GM18861 (cell line): ENCODE measurements around the gene C11orf16.
"Not testable (repeated sequence)": the region's sequence is repeated elsewhere in the genome, so short reads cannot be mapped to it uniquely, and the experiment has no call there.

Experiments
- ATAC-seq: cut with Tn5 transposase; IDR thresholded peaks from one replicate; pipeline ENCODE4 v1.9.1; 2021; ENCODE audit not compliant: unreplicated experiment

C11orf16 gene, protein sequence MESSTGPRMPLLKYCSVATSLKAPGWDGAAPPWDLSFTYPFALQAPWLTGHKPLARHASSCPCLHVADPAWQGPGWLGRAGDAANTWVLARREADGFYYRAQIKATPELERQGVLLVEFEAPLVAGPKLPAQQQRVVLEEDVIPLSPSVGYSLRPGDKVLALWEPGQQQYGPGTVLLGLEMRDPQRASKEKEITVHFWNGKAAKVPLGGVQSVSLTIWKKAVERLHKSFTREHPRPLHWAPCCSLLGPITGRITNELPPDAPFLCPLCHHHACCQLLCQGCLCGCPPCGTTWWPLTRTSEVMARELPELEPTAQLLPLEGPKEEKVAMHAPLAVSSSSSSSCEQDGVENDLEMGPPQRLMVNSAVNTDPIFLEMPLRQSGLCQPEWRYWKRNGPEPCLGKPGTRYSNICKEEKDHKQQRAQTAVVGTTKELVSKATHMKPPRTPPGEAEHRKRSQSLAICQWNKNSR

DNA sequence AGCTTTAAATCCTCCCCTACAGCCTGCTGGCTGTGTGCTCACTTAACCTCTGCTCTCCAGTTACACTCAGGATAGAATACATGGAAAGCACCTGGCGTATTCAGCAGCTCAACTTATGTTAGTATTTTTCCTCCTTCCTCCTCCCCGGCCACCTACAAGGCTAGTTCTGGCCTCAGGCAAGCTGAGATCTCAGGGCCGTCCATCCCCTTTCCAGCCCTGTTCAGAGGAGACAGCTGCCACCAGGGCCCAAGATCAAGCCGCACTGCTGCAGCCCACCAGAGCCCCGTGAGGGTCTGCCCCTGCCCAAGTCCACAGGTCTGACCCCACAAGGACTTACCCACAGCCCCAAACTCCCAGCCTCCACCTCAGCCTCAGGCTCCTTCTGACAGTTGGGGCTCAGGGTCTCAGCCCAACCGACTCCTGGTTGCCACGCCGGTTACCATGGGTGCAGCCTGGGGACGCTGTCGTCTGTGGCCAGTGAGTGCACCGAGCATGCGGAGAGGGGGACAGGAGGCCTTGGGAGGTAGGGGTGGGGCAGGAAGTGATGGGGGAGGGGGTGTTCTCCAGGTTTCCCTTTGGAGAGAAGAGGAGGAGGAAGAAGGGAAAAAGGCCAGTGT lies at the start of gene C11orf16:
C11orf16 (minus strand) TSS at position 384 of the 617 bp plus-strand sequence. CDS start 639 bp downstream, outside the sequence.
- no peak for ATAC-seq

DNA sequence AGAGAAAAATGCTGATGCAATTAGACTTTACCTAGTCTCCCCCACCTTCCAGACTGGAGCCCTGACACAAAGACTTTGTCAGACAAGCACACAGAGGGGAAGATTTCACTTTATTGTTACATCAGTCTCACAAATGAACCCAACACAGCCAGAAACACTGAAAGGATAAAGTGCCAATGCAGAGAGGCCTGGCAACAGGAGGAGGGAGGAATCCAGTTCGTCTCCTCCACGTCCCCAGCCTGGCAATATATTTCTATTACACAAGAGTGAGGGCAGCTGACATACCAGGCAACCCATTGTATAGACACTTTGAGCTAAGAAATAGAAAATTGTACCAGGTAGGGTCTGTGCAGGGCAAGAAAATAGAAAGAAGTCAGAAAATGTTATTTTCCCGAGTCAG lies 47.7 kb upstream of the C11orf16 start:
- no peak for ATAC-seq

DNA sequence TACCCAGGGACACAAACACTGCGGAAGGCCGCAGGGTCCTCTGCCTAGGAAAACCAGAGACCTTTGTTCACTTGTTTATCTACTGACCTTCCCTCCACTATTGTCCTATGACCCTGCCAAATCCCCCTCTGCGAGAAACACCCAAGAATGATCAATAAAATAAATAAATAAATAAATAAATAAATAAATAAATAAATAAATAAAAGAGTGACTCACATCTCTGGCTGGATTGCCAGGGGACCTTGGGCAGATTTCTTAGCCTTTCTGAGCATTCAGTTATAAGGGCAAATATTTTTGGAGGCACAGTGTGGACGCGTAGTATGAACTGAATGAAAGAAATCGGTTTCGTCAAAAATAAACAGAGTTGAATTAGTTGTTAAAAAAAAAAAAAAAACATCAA lies 46.6 kb upstream of the C11orf16 start:
- not testable (repeated sequence) for ATAC-seq

GRCh38 chr11:8973121-8973520 lies 40.4 kb upstream of the C11orf16 start:
- no peak for ATAC-seq

DNA sequence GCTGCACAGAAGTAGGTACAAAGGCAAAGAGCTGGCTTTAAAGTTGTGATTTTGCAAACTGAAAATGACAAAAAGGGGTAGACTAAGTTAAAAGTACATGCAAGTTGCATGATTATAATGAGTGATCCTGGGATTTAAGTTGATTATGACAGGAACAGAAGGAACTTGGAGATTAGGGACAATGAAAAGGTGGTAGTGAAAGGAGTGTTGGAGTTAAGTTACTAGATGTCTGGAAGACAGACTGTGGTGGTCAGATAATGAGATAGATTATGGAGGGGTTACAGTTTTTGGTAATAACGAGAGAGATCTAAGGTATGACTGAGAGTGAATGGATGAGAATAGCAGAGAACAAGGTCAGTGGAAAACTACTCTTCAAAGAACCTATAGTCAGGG lies 39.2 kb upstream of the C11orf16 start:
- no peak for ATAC-seq

DNA sequence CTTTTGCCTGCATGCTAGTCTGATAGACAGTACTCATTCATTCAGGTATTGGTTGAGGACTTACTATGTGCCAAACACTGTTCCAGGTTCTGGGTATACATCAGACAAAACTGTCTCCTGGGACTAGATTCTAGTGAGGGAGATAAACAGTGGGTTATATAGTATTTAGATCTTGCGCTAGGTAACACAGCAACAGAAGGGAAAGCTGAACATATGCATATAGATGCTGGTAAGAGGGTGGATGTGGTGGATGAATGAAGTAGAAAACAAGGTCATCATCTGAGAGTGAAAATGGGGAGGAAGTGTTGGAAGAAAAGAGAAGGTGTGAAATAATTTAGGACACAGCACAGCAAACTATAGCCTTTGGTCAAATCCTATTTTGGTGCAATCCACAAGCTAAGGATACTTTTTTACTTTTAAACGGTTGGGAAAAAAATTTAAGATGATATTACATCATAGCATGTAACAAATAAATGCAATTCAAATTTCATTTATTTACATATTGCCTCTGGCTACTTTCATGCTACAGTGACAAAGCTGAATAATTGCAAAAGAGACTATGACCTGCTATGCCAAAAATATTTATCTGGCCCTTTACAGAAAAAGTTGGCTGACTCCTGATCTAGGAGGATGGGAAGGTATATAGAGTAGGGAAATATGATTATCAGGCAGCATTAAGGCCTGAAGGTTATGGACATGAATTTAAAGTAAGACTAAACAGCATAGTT lies 38.6 kb upstream of the C11orf16 start:
- ATAC-seq: no peak

GRCh38 chr11:8967184-8967583 lies 34.4 kb upstream of the C11orf16 start:
- ATAC-seq: no peak

DNA sequence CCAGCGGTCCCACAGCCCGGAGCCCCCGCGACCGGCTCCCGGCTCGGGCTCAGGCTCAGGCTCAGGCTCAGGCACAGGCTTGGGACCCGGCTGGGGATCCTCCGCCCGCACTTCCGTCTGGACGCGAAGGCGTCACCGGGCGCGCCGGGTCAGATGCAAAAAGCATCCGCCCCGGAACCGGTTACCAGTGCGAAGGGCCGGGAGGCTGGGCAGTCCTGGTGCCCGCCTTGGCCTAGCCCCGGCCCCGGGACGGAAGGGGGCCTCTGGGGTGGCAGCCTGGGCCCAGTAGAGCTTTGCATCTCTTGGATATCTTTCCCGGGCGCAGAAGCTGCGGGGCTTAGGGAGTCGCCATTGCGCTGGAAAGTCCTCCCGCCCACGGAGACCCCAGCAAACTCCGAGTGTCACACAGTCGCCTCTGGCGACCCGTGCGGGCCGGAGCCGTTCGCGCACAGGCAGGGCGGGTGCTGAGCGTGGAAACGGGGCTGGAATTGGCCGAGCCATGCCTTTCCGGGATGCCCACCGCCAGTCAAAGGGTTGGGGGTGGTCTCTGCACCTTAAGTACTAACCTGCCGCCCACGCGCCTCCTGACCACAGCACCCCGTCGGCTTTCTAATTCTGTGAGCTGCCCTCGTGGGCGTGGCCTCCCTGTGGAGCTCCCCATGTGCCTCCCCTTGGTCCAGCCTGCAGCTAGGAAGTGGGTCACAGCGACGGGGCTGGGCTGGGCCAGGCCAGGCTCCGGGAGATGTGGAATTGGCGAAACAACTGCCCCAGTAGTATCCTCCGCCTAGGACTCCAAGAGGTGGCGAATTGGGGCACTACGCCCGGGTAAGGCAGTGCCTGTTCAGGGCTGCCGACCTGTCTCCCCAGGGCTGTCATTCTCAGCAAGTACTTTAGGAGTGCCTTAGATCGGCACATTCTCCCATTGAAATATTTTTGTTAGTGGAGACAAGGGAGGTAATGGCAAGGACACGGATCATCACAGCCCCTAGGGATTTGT lies 31.9 kb upstream of the C11orf16 start, which contains the start of gene TMEM9B:
TMEM9B (minus strand) TSS at position 119 of the 997 bp plus-strand sequence. CDS start 129 bp downstream, outside the sequence.
- peak; percentile 66 for ATAC-seq

DNA sequence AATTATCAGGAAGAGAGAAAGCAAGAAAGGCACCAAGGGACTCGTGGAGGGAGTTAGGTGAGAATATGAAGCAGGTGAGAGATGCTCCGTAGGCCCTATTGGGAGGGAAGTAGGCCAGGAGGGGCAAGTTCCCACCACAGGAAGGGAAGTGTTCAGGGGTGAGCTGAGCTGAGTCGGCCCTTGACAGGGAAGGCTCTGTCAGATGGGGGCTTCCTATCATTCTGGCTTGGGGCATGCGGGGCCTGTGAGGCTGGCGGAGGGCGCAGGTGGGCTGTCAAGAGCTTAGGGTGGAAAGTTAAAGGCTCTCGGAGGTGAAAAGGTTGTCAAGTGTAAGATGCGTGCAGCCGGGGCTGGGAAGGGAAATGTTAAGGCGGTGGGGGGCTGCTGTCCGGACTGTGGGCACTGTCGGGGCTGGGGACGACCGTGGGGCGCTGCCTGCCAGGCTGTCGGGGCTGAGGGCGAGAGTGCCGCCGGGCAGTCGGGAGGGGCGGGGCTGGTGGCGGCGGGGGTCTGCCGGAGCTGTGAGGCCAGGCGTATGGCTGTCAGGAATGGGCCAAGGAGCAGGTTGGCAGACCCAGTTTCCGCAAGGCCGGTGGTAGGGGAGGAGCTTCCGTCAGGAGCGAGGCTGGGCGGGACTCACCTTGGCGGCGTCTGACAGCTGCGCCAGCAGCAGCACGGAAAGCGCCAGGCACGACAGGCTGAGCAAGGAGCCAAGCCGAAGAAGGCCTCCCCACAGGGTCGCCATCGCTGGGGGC lies 31.0 kb upstream of the C11orf16 start:
- peak; percentile 38 for ATAC-seq

GRCh38 chr11:8962841-8963240 lies 30.1 kb upstream of the C11orf16 start:
- no peak for ATAC-seq

- no peak for ATAC-seq
Observed at GRCh38 chr11:8961401-8961800, 28.7 kb upstream of the C11orf16 start.

DNA sequence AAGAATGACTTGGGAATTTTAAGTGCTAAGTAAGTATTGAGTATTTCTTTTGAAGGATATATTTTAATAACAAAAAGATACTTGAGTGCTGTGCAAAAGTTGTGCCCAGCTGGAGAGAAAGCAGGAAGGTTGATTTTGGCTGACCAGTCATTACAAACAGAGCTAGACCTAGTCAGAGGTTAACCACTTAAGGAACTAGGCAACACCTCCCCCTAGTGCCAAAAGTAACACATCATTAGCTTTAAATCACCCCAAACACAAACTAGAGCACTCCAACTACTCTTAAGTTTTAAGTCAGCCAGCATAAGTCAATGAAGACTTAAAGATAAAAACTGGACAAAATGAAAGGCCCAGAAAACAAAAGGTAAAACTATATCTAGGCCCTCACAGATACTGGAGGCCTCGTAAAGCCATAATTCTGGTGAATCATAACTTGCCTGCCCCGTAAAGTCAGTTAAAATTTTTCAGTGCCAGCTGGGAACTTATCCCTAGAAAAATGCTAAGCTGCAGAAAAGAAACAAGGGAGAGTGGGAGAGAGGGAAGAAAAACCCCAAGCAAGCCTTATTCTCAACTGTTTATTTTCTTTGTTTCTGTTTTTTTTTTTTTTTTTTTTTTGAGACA lies 26.9 kb upstream of the C11orf16 start:
- ATAC-seq: peak; percentile 54

DNA sequence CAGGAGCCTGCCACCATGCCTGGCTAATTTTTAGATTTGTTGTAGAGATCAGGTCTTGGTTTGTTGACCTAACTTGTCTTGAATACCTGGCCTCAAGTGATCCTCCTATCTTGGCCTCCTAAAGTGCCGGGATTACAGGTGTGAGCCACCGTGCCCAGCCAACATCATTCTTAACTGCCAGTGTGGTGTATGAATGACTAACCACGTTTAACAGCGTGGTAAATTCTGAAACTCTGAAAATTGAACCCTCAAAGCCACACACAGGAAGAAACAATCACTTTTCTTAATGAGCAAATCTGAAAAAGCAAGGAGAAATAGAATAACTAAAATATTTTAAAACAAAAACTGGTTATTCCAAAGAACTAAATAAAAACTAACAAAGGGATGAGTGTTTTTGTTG lies 24.1 kb upstream of the C11orf16 start:
- no peak for ATAC-seq

- no peak for ATAC-seq
Observed at GRCh38 chr11:8948886-8949285, 16.1 kb upstream of the C11orf16 start.

GRCh38 chr11:8947230-8947943 lies 14.6 kb upstream of the C11orf16 start:
- no peak for ATAC-seq

- no peak for ATAC-seq
Observed at GRCh38 chr11:8942518-8943066, 9.8 kb upstream of the C11orf16 start, which contains the start of gene ASCL3. Gene ASCL3, minus strand, starts transcription at chr11:8943016. Its CDS starts 4,855 bp downstream, at chr11:8938161.

DNA sequence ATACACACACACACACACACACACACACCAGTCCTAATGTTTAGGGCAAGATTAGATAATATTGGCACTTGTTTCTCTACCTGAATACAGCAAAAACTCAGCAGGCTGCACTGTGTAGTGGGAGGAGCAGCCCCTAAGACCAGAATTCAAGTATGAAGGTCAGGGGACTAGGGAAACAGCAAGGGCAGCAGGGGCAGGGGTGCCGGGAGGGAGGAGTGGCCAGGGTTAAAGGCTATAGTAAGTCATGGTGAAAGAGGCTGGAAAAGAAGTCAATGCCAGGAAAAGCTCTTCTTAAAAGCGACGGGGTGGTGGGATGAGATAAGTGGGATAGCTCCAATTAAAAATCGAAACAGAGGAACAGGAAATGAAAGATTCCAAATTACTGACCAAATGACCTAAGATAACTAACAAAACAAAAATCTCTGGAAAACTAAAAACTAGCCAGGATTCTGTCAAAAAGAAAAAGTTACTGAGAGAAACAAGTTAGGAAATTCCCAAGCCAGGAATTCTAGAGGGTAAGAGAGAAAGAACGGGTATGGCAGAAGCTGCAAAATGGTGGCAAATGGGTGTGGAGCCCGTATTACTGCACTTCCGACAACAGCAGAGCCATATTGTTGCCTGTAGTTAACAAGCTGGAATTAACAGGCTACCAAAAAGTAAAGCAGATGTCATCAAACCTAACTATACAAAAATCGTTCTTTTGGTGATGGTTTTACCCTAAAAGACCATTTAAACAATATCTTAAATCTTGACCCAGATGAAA lies 8.8 kb upstream of the C11orf16 start:
- no peak for ATAC-seq
